Skeletal muscle tissue (tissue), 4 donors: ENCODE measurements around the gene MRTFA. TPM values are rescaled to one million over a fixed set of nuclear protein-coding genes. Genes with fewer than 3 reads are reported as not detected.

Experiments
- H3K27ac ChIP-seq: one replicate; pipeline ENCODE4 v1.7.0; 2013; ENCODE audit warnings: mild to moderate bottlenecking, low read depth, low read length, inconsistent platforms
- H3K27me3 ChIP-seq, 3 donors: one replicate each; pipeline ENCODE4 v1.7.0; 2013; ENCODE audit warnings: low read length in 3 of 3; ENCODE audit not compliant: control insufficient read depth in 3 of 3, insufficient read depth in 3 of 3
- H3K36me3 ChIP-seq, 3 donors: one replicate each; pipeline ENCODE4 v1.7.0; 2013; ENCODE audit warnings: low read length in 3 of 3; ENCODE audit not compliant: control insufficient read depth in 3 of 3, insufficient read depth in 3 of 3
- H3K4me1 ChIP-seq, 3 donors: one replicate each; pipeline ENCODE4 v1.7.0; 2013; ENCODE audit warnings: low read length in 3 of 3, mild to moderate bottlenecking in 3 of 3; ENCODE audit not compliant: control insufficient read depth in 3 of 3, insufficient read depth in 3 of 3
- H3K4me3 ChIP-seq, 3 donors: one replicate each; pipeline ENCODE4 v1.7.0; 2013; ENCODE audit warnings: low read length in 3 of 3
- H3K9ac ChIP-seq, 3 donors: one replicate each; pipeline ENCODE4 v1.7.0; 2013; ENCODE audit warnings: low read length in 3 of 3, mild to moderate bottlenecking in 3 of 3, moderate library complexity in 2 of 3, low read depth in 1 of 3
- H3K9me3 ChIP-seq, 3 donors: one replicate each; pipeline ENCODE4 v1.7.0; 2013; ENCODE audit warnings: low read length in 3 of 3; ENCODE audit not compliant: control insufficient read depth in 3 of 3
- total RNA-seq: library from RNA; depleted of rRNA; stranded (reverse); fragments of >200 nt; gene quantifications from one replicate; pipeline ENCODE4 v1.2.3, GENCODE V29; 2014
- donor health status: Osteomylitis.

MRTFA gene
- total RNA-seq, 1 donor from 2014 or later: 25.6 TPM

GRCh38 chr22:40444178-40444831, 192.2 kb downstream of the MRTFA start:
- Histone ChIP-seq H3K9me3 (no peaks in the 10 kb centered on the region), H3K4me3 (no peak overlapping the region), H3K27me3 (no peaks in the 10 kb centered on the region), H3K27ac (peak overlapping the region; percentile 15), H3K36me3 (no peaks in the 10 kb centered on the region), H3K4me1 (peaks cover 7 to 23% (median 14%) of the 10 kb centered on the region in 3 donors), H3K9ac (peak overlapping the region in 1 of 3 donors; percentile 47)

- peak overlapping the region in 1 of 3 donors; percentile 49 for H3K4me3 ChIP-seq
- H3K9ac ChIP-seq: peak overlapping the region in 1 of 3 donors; percentile 47
- H3K4me1 ChIP-seq: peaks cover 7 to 20% (median 12%) of the 10 kb centered on the region in 3 donors
- no peaks in the 10 kb centered on the region for H3K27me3 ChIP-seq
- H3K9me3 ChIP-seq: no peaks in the 10 kb centered on the region
- no peaks in the 10 kb centered on the region for H3K36me3 ChIP-seq
- peak overlapping the region; percentile 15 for H3K27ac ChIP-seq
Observed at GRCh38 chr22:40443732-40444131, 192.8 kb downstream of the MRTFA start.

GRCh38 chr22:40441761-40442390, 194.6 kb downstream of the MRTFA start:
- Histone ChIP-seq H3K9ac (no peak overlapping the region), H3K36me3 (no peaks in the 10 kb centered on the region), H3K9me3 (no peaks in the 10 kb centered on the region), H3K4me1 (peaks cover 12 to 23% (median 21%) of the 10 kb centered on the region in 3 donors), H3K4me3 (no peak overlapping the region), H3K27ac (no peak overlapping the region), H3K27me3 (no peaks in the 10 kb centered on the region)

- Histone ChIP-seq H3K9ac (peak overlapping the region; percentile 63 to 77 (median 65)), H3K27ac (peak overlapping the region; percentile 86), H3K27me3 (no peaks in the 10 kb centered on the region), H3K4me1 (peaks cover 22 to 48% (median 32%) of the 10 kb centered on the region in 3 donors), H3K9me3 (no peaks in the 10 kb centered on the region), H3K4me3 (peak overlapping the region; percentile 46 to 70 (median 57)), H3K36me3 (peaks cover 4 to 8% (median 4%) of the 10 kb centered on the region in 3 donors)
Observed at GRCh38 chr22:40436505-40437431, 199.8 kb downstream of the MRTFA start.

GRCh38 chr22:40434745-40435144, 201.8 kb downstream of the MRTFA start:
- Histone ChIP-seq H3K36me3 (peaks cover 9 to 15% (median 13%) of the 10 kb centered on the region in 3 donors), H3K4me3 (no peak overlapping the region), H3K27ac (no peak overlapping the region), H3K27me3 (no peaks in the 10 kb centered on the region), H3K9me3 (no peaks in the 10 kb centered on the region), H3K9ac (no peak overlapping the region), H3K4me1 (peaks cover 27 to 54% (median 29%) of the 10 kb centered on the region in 3 donors)

- peaks cover 15 to 22% (median 20%) of the 10 kb centered on the region in 3 donors for H3K36me3 ChIP-seq
- no peak overlapping the region for H3K4me3 ChIP-seq
- no peak overlapping the region for H3K9ac ChIP-seq
- H3K27me3 ChIP-seq: no peaks in the 10 kb centered on the region
- H3K9me3 ChIP-seq: no peaks in the 10 kb centered on the region
- H3K4me1 ChIP-seq: peaks cover 27 to 57% (median 29%) of the 10 kb centered on the region in 3 donors
- peak overlapping the region; percentile 16 for H3K27ac ChIP-seq
Observed at GRCh38 chr22:40434106-40434505, 202.4 kb downstream of the MRTFA start.

DNA sequence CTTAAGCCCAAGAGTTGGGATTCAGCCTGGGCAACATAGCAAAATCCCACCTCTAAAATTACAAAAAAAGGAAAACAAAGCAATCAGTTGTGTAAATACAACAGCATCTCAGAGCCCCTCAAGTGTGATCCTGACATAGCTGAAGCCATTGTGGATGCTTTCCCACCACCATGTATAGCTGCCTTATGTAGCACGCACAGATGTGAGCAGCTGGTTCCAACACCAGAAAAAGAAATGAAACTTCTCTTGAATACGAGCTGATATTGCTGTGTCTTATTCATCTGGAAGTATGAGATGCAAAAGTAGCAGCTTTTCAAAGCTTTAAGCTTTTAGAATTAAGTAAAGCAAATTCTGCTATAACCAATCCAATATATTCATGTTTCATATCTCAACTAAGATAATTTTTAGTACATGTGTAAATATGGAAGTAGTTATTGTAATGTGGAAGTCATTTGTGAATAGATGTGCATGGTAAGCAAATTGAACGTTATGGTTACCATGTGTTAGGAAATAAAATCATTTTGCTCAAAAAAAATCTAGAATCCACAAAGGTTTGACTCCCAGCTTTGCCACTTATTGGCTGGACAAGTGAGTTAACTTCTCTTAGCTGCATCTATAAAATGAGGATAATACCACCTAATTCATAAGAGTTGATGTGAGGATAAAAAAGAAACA, 203.0 kb downstream of the MRTFA start:
- Histone ChIP-seq H3K4me3 (no peak overlapping the region), H3K27me3 (no peaks in the 10 kb centered on the region), H3K9ac (peak overlapping the region in 1 of 3 donors; percentile 23), H3K27ac (peak overlapping the region; percentile 16), H3K4me1 (peaks cover 27 to 57% (median 29%) of the 10 kb centered on the region in 3 donors), H3K36me3 (peaks cover 20 to 27% (median 25%) of the 10 kb centered on the region in 3 donors), H3K9me3 (no peaks in the 10 kb centered on the region)

- Histone ChIP-seq H3K9ac (no peak overlapping the region), H3K27ac (no peak overlapping the region), H3K4me1 (peaks cover 27 to 54% (median 29%) of the 10 kb centered on the region in 3 donors), H3K4me3 (no peak overlapping the region), H3K27me3 (no peaks in the 10 kb centered on the region), H3K9me3 (no peaks in the 10 kb centered on the region), H3K36me3 (peaks cover 24 to 34% (median 33%) of the 10 kb centered on the region in 3 donors)
Observed at GRCh38 chr22:40432625-40433024, 203.9 kb downstream of the MRTFA start.

- H3K36me3 ChIP-seq: peaks cover 24 to 37% (median 35%) of the 10 kb centered on the region in 3 donors
- no peaks in the 10 kb centered on the region for H3K9me3 ChIP-seq
- H3K9ac ChIP-seq: no peak overlapping the region
- no peaks in the 10 kb centered on the region for H3K27me3 ChIP-seq
- no peak overlapping the region for H3K27ac ChIP-seq
- no peak overlapping the region for H3K4me3 ChIP-seq
- peaks cover 25 to 53% (median 28%) of the 10 kb centered on the region in 3 donors for H3K4me1 ChIP-seq
Observed at GRCh38 chr22:40432157-40432556, 204.4 kb downstream of the MRTFA start.
